Measurements from ENCODE around the gene MPC1L.

Gene MPC1L

GRCh38 chrX:40652664-40653063 lies 29.4 kb downstream of the MPC1L start:
- no peak overlapping the region for H3K4me2 ChIP-seq (ENCODE audit: insufficient read depth, low read length)
- no peak overlapping the region for H2AFZ ChIP-seq (ENCODE audit: low read depth, low read length)
- H3K27me3 ChIP-seq (ENCODE audit: insufficient read depth, low read length, poor library complexity) = no peaks in the 10 kb centered on the region
- H3K27ac ChIP-seq (ENCODE audit: low read length) = no peak overlapping the region
- no peak overlapping the region for H3K4me3 ChIP-seq (ENCODE audit: low read depth in 1 of 2, low read length in 2 of 2)
- no peaks in the 10 kb centered on the region for H3K9me3 ChIP-seq (ENCODE audit: insufficient read depth, low read length, severe bottlenecking)
- no peaks in the 10 kb centered on the region for H3K79me2 ChIP-seq (ENCODE audit: insufficient read depth, low read length)
- no peaks in the 10 kb centered on the region for H4K20me1 ChIP-seq (ENCODE audit: insufficient read depth, low read length)
- peaks cover 6% of the 10 kb centered on the region for H3K4me1 ChIP-seq (ENCODE audit: insufficient read depth, low read length)
- ATAC-seq (ENCODE audit: insufficient read depth, low read depth) (no peak), DNase-seq (no peak)
- peaks cover 21% of the 10 kb centered on the region; the same call in 1 of the 2 replicates for H3K36me3 ChIP-seq (ENCODE audit: insufficient read depth, low read length)
- H3K9ac ChIP-seq (ENCODE audit: low read depth, low read length) = no peak overlapping the region
- TF ChIP-seq EZH2 (IDR thresholded peaks at IDR 0.05; ENCODE audit: borderline replicate concordance, low read depth, low read length, severe bottlenecking) (no peak), CTCF (IDR thresholded peaks at IDR 0.05; ENCODE audit: borderline replicate concordance, extremely low read depth, low read length, poor library complexity, severe bottlenecking) (no peak)

- H3K79me2 ChIP-seq (ENCODE audit: insufficient read depth, low read length) = no peaks in the 10 kb centered on the region
- no peak overlapping the region for H3K4me2 ChIP-seq (ENCODE audit: insufficient read depth, low read length)
- no peaks in the 10 kb centered on the region for H3K9me3 ChIP-seq (ENCODE audit: insufficient read depth, low read length, severe bottlenecking)
- no peak overlapping the region for H3K9ac ChIP-seq (ENCODE audit: low read depth, low read length)
- no peak overlapping the region for H3K27ac ChIP-seq (ENCODE audit: low read length)
- no peaks in the 10 kb centered on the region for H3K4me1 ChIP-seq (ENCODE audit: insufficient read depth, low read length)
- DNase-seq (no peak), ATAC-seq (ENCODE audit: insufficient read depth, low read depth) (no peak)
- peaks cover 22% of the 10 kb centered on the region for H3K36me3 ChIP-seq (ENCODE audit: insufficient read depth, low read length)
- no peak overlapping the region for H3K4me3 ChIP-seq (ENCODE audit: low read depth in 1 of 2, low read length in 2 of 2)
- TF ChIP-seq CTCF (IDR thresholded peaks at IDR 0.05; ENCODE audit: borderline replicate concordance, extremely low read depth, low read length, poor library complexity, severe bottlenecking) = no peak
- no peak for TF ChIP-seq EZH2 (IDR thresholded peaks at IDR 0.05; ENCODE audit: borderline replicate concordance, low read depth, low read length, severe bottlenecking)
- no peaks in the 10 kb centered on the region for H4K20me1 ChIP-seq (ENCODE audit: insufficient read depth, low read length)
- no peaks in the 10 kb centered on the region for H3K27me3 ChIP-seq (ENCODE audit: insufficient read depth, low read length, poor library complexity)
- no peak overlapping the region for H2AFZ ChIP-seq (ENCODE audit: low read depth, low read length)
Measured at GRCh38 chrX:40653535-40653934, 30.3 kb downstream of the MPC1L start.

- Histone ChIP-seq H3K4me3 (ENCODE audit: low read depth in 1 of 2, low read length in 2 of 2) (no peak overlapping the region), H3K4me2 (ENCODE audit: insufficient read depth, low read length) (no peak overlapping the region), H3K9me3 (ENCODE audit: insufficient read depth, low read length, severe bottlenecking) (no peaks in the 10 kb centered on the region), H3K36me3 (ENCODE audit: insufficient read depth, low read length) (peaks cover 31% of the 10 kb centered on the region), H3K27me3 (ENCODE audit: insufficient read depth, low read length, poor library complexity) (no peaks in the 10 kb centered on the region), H3K27ac (ENCODE audit: low read length) (no peak overlapping the region), H2AFZ (ENCODE audit: low read depth, low read length) (no peak overlapping the region), H3K4me1 (ENCODE audit: insufficient read depth, low read length) (no peaks in the 10 kb centered on the region), H4K20me1 (ENCODE audit: insufficient read depth, low read length) (no peaks in the 10 kb centered on the region), H3K79me2 (ENCODE audit: insufficient read depth, low read length) (no peaks in the 10 kb centered on the region), H3K9ac (ENCODE audit: low read depth, low read length) (no peak overlapping the region)
- no peak for DNase-seq
- TF ChIP-seq EZH2 (IDR thresholded peaks at IDR 0.05; ENCODE audit: borderline replicate concordance, low read depth, low read length, severe bottlenecking) = no peak
- no peak for TF ChIP-seq CTCF (IDR thresholded peaks at IDR 0.05; ENCODE audit: borderline replicate concordance, extremely low read depth, low read length, poor library complexity, severe bottlenecking)
- no peak for ATAC-seq (ENCODE audit: insufficient read depth, low read depth)
Measured at GRCh38 chrX:40660381-40660780, 37.2 kb downstream of the MPC1L start.

GRCh38 chrX:40661489-40661888 lies 38.3 kb downstream of the MPC1L start:
- Histone ChIP-seq H3K4me2 (ENCODE audit: insufficient read depth, low read length) (no peak overlapping the region), H3K4me3 (ENCODE audit: low read depth in 1 of 2, low read length in 2 of 2) (no peak overlapping the region), H3K79me2 (ENCODE audit: insufficient read depth, low read length) (no peaks in the 10 kb centered on the region), H3K9me3 (ENCODE audit: insufficient read depth, low read length, severe bottlenecking) (no peaks in the 10 kb centered on the region), H2AFZ (ENCODE audit: low read depth, low read length) (no peak overlapping the region), H3K4me1 (ENCODE audit: insufficient read depth, low read length) (no peaks in the 10 kb centered on the region), H3K27ac (ENCODE audit: low read length) (no peak overlapping the region), H4K20me1 (ENCODE audit: insufficient read depth, low read length) (no peaks in the 10 kb centered on the region), H3K36me3 (ENCODE audit: insufficient read depth, low read length) (peaks cover 39% of the 10 kb centered on the region), H3K9ac (ENCODE audit: low read depth, low read length) (no peak overlapping the region), H3K27me3 (ENCODE audit: insufficient read depth, low read length, poor library complexity) (no peaks in the 10 kb centered on the region)
- ATAC-seq (ENCODE audit: insufficient read depth, low read depth) = no peak
- no peak for DNase-seq
- TF ChIP-seq CTCF (IDR thresholded peaks at IDR 0.05; ENCODE audit: borderline replicate concordance, extremely low read depth, low read length, poor library complexity, severe bottlenecking) (no peak), EZH2 (IDR thresholded peaks at IDR 0.05; ENCODE audit: borderline replicate concordance, low read depth, low read length, severe bottlenecking) (no peak)
